CD4-positive, alpha-beta T cell treated with Interleukin-17A for 1 hour (primary cell): Measurements from ENCODE around the gene SMAD6.

Source experiments
- DNase-seq: peaks from one replicate; pipeline ENCODE4 v3.0.0-alpha.2; 2020

SMAD6 gene

GRCh38 chr15:66702035-66702786 lies at the start of gene SMAD6:
SMAD6 (plus strand) TSS chr15:66702236; CDS start chr15:66703259, 1,023 bp downstream.
- peak; percentile 71 for DNase-seq

GRCh38 chr15:66652806-66653205 lies 49.2 kb upstream of the SMAD6 start:
- DNase-seq: no peak

- no peak for DNase-seq
These were observed 48.6 kb upstream of the SMAD6 start for GRCh38 chr15:66653398-66653797.

- no peak for DNase-seq
These were observed 48.2 kb upstream of the SMAD6 start for GRCh38 chr15:66653852-66654251.

GRCh38 chr15:66654361-66654738 lies 47.7 kb upstream of the SMAD6 start:
- DNase-seq: no peak

GRCh38 chr15:66654739-66655375 lies 47.2 kb upstream of the SMAD6 start:
- DNase-seq: peak; percentile 10

GRCh38 chr15:66655511-66655910 lies 46.5 kb upstream of the SMAD6 start:
- DNase-seq: no peak

- no peak for DNase-seq
These were observed 46.0 kb upstream of the SMAD6 start for GRCh38 chr15:66655997-66656396.

- no peak for DNase-seq
These were observed 44.6 kb upstream of the SMAD6 start for GRCh38 chr15:66657185-66658020.

- DNase-seq: no peak
These were observed 44.0 kb upstream of the SMAD6 start for GRCh38 chr15:66658044-66658443.

GRCh38 chr15:66658855-66659254 lies 43.2 kb upstream of the SMAD6 start:
- DNase-seq: no peak

- DNase-seq: no peak
These were observed 42.7 kb upstream of the SMAD6 start for GRCh38 chr15:66659384-66659783.

GRCh38 chr15:66661432-66662096 lies 40.5 kb upstream of the SMAD6 start:
- no peak for DNase-seq

- no peak for DNase-seq
These were observed 39.5 kb upstream of the SMAD6 start for GRCh38 chr15:66662522-66662921.

- DNase-seq: no peak
These were observed 38.4 kb upstream of the SMAD6 start for GRCh38 chr15:66663664-66664063.

- no peak for DNase-seq
These were observed 31.9 kb upstream of the SMAD6 start for GRCh38 chr15:66670175-66670574.

GRCh38 chr15:66670762-66671580 lies 31.1 kb upstream of the SMAD6 start:
- no peak for DNase-seq

GRCh38 chr15:66672867-66673266 lies 29.2 kb upstream of the SMAD6 start:
- DNase-seq: no peak

GRCh38 chr15:66673410-66674322 lies 28.4 kb upstream of the SMAD6 start:
- DNase-seq: peak; percentile 40

GRCh38 chr15:66674756-66675155 lies 27.3 kb upstream of the SMAD6 start:
- DNase-seq: no peak

GRCh38 chr15:66675446-66675845 lies 26.6 kb upstream of the SMAD6 start:
- no peak for DNase-seq
